ENCODE measurements around the gene DGUOK. TPM values are rescaled to one million over a fixed set of nuclear protein-coding genes. Genes with fewer than 3 reads are reported as not detected.

Gene DGUOK
- total RNA-seq, 1 donor, result 46.0 TPM

- TF ChIP-seq CTCF (IDR thresholded peaks at IDR 0.05; ENCODE audit: extremely low read depth, low read depth, low read length), result no peak
- Histone ChIP-seq H3K4me1 (ENCODE audit: insufficient read depth, low read length) (no peaks in the 10 kb centered on the region), H3K27ac (ENCODE audit: low read depth, low read length) (no peak overlapping the region), H3K36me3 (ENCODE audit: insufficient read depth, low read length) (no peaks in the 10 kb centered on the region), H2AFZ (ENCODE audit: low read length) (no peak overlapping the region), H3K9me3 (ENCODE audit: low read depth, low read length) (no peaks in the 10 kb centered on the region), H4K20me1 (ENCODE audit: insufficient read depth, low read length) (no peaks in the 10 kb centered on the region), H3K27me3 (ENCODE audit: insufficient read depth, low read length) (peaks cover 52% of the 10 kb centered on the region), H3K4me2 (ENCODE audit: insufficient read depth, low read length) (no peak overlapping the region), H3K4me3 (ENCODE audit: insufficient read depth, low read length) (no peak overlapping the region), H3K79me2 (ENCODE audit: insufficient read depth, low read length) (no peaks in the 10 kb centered on the region)
- no peak for DNase-seq (ENCODE audit: insufficient read length, low spot score, missing footprints)
Measured at GRCh38 chr2:73917296-73917695, 9.4 kb upstream of the DGUOK start.

GRCh38 chr2:73917696-73918207 lies 8.9 kb upstream of the DGUOK start:
- no peak for DNase-seq (ENCODE audit: insufficient read length, low spot score, missing footprints)
- no peak overlapping the region for H3K4me3 ChIP-seq (ENCODE audit: insufficient read depth, low read length)
- H3K27ac ChIP-seq (ENCODE audit: low read depth, low read length), result no peak overlapping the region
- H4K20me1 ChIP-seq (ENCODE audit: insufficient read depth, low read length), result no peaks in the 10 kb centered on the region
- no peak overlapping the region for H3K4me2 ChIP-seq (ENCODE audit: insufficient read depth, low read length)
- no peaks in the 10 kb centered on the region for H3K4me1 ChIP-seq (ENCODE audit: insufficient read depth, low read length)
- no peaks in the 10 kb centered on the region for H3K79me2 ChIP-seq (ENCODE audit: insufficient read depth, low read length)
- H3K9me3 ChIP-seq (ENCODE audit: low read depth, low read length), result no peaks in the 10 kb centered on the region
- H3K36me3 ChIP-seq (ENCODE audit: insufficient read depth, low read length), result no peaks in the 10 kb centered on the region
- peaks cover 57% of the 10 kb centered on the region for H3K27me3 ChIP-seq (ENCODE audit: insufficient read depth, low read length)
- no peak overlapping the region for H2AFZ ChIP-seq (ENCODE audit: low read length)
- TF ChIP-seq CTCF (IDR thresholded peaks at IDR 0.05; ENCODE audit: extremely low read depth, low read depth, low read length), result no peak

GRCh38 chr2:73918856-73919255 lies 7.8 kb upstream of the DGUOK start:
- no peaks in the 10 kb centered on the region for H3K79me2 ChIP-seq (ENCODE audit: insufficient read depth, low read length)
- no peak overlapping the region for H3K4me2 ChIP-seq (ENCODE audit: insufficient read depth, low read length)
- DNase-seq (ENCODE audit: insufficient read length, low spot score, missing footprints), result no peak
- no peak overlapping the region for H3K27ac ChIP-seq (ENCODE audit: low read depth, low read length)
- no peak overlapping the region for H3K4me3 ChIP-seq (ENCODE audit: insufficient read depth, low read length)
- H3K9me3 ChIP-seq (ENCODE audit: low read depth, low read length), result no peaks in the 10 kb centered on the region
- no peak overlapping the region for H2AFZ ChIP-seq (ENCODE audit: low read length)
- H3K4me1 ChIP-seq (ENCODE audit: insufficient read depth, low read length), result no peaks in the 10 kb centered on the region
- H3K36me3 ChIP-seq (ENCODE audit: insufficient read depth, low read length), result no peaks in the 10 kb centered on the region
- peaks cover 60% of the 10 kb centered on the region for H3K27me3 ChIP-seq (ENCODE audit: insufficient read depth, low read length)
- H4K20me1 ChIP-seq (ENCODE audit: insufficient read depth, low read length), result no peaks in the 10 kb centered on the region
- no peak for TF ChIP-seq CTCF (IDR thresholded peaks at IDR 0.05; ENCODE audit: extremely low read depth, low read depth, low read length)

- no peak for DNase-seq (ENCODE audit: insufficient read length, low spot score, missing footprints)
- H3K27me3 ChIP-seq (ENCODE audit: insufficient read depth, low read length), result peaks cover 60% of the 10 kb centered on the region
Measured at GRCh38 chr2:73919596-73920228, 7.0 kb upstream of the DGUOK start.

More at GRCh38 chr2:73919596-73920228, 7.0 kb upstream of the DGUOK start:
- no peak for TF ChIP-seq CTCF (IDR thresholded peaks at IDR 0.05; ENCODE audit: extremely low read depth, low read depth, low read length)
- Histone ChIP-seq H3K27ac (ENCODE audit: low read depth, low read length) (no peak overlapping the region), H3K4me1 (ENCODE audit: insufficient read depth, low read length) (no peaks in the 10 kb centered on the region), H3K36me3 (ENCODE audit: insufficient read depth, low read length) (no peaks in the 10 kb centered on the region), H3K79me2 (ENCODE audit: insufficient read depth, low read length) (no peaks in the 10 kb centered on the region), H3K9me3 (ENCODE audit: low read depth, low read length) (no peaks in the 10 kb centered on the region), H4K20me1 (ENCODE audit: insufficient read depth, low read length) (no peaks in the 10 kb centered on the region), H3K4me2 (ENCODE audit: insufficient read depth, low read length) (no peak overlapping the region), H3K4me3 (ENCODE audit: insufficient read depth, low read length) (no peak overlapping the region), H2AFZ (ENCODE audit: low read length) (no peak overlapping the region)
